ENCODE data around the gene CD55. TPM values are rescaled to one million over a fixed set of nuclear protein-coding genes. Genes with fewer than 3 reads are reported as not detected.
A peak's percentile ranks its signal among the peaks of the same experiment; 100 is the strongest.

The CD55 gene
- total and polyA plus RNA-seq, 4 donors = 160 to 293 (median 255) TPM

DNA sequence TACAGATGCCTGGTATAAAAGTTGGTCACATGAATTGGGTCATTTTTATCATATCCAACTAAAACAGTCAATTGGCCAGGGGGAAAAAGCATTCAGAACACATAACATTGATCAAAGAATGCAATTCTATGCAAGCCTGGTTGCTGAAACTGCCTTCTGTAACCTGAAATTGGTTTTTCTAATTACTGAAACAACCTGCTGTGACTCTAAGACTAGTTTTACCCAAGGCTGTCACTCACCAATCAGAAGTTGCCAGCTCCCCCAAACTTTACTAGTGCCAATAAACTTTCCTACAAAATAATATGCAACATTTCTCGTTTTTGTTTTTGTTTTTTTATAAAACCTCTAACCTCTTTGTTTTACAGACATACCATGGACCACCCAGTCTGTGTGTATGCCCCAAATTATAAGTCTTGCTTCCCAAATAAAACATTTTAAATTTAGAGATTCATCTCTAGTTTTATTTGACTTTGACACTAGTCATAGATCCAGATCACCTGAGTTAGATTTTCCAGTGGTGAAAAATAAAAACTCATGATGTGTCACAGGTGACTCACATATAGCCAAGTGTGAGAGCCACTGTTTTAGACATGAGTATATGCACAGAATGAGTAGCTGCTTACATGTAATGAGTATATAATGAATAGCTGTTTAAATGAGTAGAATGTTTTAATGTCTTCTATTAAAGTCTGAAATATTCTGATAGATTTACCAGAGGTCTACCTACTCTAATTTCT lies 68.4 kb downstream of the CD55 start:
- no peak overlapping the region for H3K9ac ChIP-seq (ENCODE audit: insufficient read depth in 1 of 2, low read length in 2 of 2)

DNA sequence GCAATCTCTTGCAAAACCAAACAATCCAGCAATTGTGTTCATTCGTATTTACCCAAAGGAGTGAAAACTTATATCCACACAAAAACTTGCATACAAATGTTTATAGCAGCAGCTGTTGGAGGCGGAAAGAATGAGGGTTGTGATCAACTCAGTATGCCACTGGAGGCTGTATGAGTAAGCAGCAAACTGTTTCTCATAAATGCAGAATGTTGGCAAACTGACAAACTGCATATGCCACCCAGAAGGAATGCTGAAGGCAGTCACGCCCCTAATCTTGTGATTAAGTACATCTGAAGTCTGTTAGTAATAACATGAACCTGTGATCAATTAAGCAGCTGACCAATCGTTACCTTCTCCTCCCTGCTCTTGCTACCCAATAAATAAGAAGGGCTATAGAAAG lies 72.1 kb downstream of the CD55 start:
- no peaks in the 10 kb centered on the region for H3K9me3 ChIP-seq (ENCODE audit: control insufficient read depth in 4 of 4, insufficient read depth in 3 of 4, low read length in 3 of 4)
- DNase-seq (no peak), ATAC-seq (ENCODE audit: insufficient read depth, low FRiP score) (no peak)
- H3K9ac ChIP-seq (ENCODE audit: insufficient read depth in 1 of 2, low read length in 2 of 2) = no peak overlapping the region
- no peak overlapping the region for H3K4me3 ChIP-seq
- TF ChIP-seq, protein P1, sequence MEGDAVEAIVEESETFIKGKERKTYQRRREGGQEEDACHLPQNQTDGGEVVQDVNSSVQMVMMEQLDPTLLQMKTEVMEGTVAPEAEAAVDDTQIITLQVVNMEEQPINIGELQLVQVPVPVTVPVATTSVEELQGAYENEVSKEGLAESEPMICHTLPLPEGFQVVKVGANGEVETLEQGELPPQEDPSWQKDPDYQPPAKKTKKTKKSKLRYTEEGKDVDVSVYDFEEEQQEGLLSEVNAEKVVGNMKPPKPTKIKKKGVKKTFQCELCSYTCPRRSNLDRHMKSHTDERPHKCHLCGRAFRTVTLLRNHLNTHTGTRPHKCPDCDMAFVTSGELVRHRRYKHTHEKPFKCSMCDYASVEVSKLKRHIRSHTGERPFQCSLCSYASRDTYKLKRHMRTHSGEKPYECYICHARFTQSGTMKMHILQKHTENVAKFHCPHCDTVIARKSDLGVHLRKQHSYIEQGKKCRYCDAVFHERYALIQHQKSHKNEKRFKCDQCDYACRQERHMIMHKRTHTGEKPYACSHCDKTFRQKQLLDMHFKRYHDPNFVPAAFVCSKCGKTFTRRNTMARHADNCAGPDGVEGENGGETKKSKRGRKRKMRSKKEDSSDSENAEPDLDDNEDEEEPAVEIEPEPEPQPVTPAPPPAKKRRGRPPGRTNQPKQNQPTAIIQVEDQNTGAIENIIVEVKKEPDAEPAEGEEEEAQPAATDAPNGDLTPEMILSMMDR (IDR thresholded peaks at IDR 0.05; ENCODE audit: control extremely low read depth, extremely low read depth) = no peak
- WGBS, 2 donors = 62 to 77% methylated on average over 4 of the region's 4 CpGs
- H3K4me1 ChIP-seq (ENCODE audit: control insufficient read depth in 5 of 5, insufficient read depth in 5 of 5, low read length in 5 of 5) = no peaks in the 10 kb centered on the region
- H3K27me3 ChIP-seq (ENCODE audit: control insufficient read depth in 3 of 3, insufficient read depth in 3 of 3, low read length in 2 of 3) = no peaks in the 10 kb centered on the region
- no peak overlapping the region for H3K27ac ChIP-seq (ENCODE audit: low read depth in 1 of 2, low read length in 1 of 2)
- no peaks in the 10 kb centered on the region for H3K36me3 ChIP-seq (ENCODE audit: control insufficient read depth in 4 of 4, insufficient read depth in 4 of 4, low read length in 4 of 4)

More for the DNA sequence above, 68.4 kb downstream of the CD55 start:
- TF ChIP-seq, protein P1 (IDR thresholded peaks at IDR 0.05; ENCODE audit: control extremely low read depth, extremely low read depth) = no peak
- Histone ChIP-seq H3K27ac (ENCODE audit: low read depth in 1 of 2, low read length in 1 of 2) (no peak overlapping the region), H3K9me3 (ENCODE audit: control insufficient read depth in 4 of 4, insufficient read depth in 3 of 4, low read length in 3 of 4) (peaks cover 0 to 2% (median 0%) of the 10 kb centered on the region in 4 donors), H3K27me3 (ENCODE audit: control insufficient read depth in 3 of 3, insufficient read depth in 3 of 3, low read length in 2 of 3) (no peaks in the 10 kb centered on the region), H3K4me3 (no peak overlapping the region), H3K36me3 (ENCODE audit: control insufficient read depth in 4 of 4, insufficient read depth in 4 of 4, low read length in 4 of 4) (no peaks in the 10 kb centered on the region), H3K4me1 (ENCODE audit: control insufficient read depth in 5 of 5, insufficient read depth in 5 of 5, low read length in 5 of 5) (no peaks in the 10 kb centered on the region)
- 61 to 84% methylated on average over 1 of the region's 1 CpG for whole genome bisulfite sequencing, 2 donors
- ATAC-seq (ENCODE audit: insufficient read depth, low FRiP score) (peak; percentile 27), DNase-seq (no peak)

DNA sequence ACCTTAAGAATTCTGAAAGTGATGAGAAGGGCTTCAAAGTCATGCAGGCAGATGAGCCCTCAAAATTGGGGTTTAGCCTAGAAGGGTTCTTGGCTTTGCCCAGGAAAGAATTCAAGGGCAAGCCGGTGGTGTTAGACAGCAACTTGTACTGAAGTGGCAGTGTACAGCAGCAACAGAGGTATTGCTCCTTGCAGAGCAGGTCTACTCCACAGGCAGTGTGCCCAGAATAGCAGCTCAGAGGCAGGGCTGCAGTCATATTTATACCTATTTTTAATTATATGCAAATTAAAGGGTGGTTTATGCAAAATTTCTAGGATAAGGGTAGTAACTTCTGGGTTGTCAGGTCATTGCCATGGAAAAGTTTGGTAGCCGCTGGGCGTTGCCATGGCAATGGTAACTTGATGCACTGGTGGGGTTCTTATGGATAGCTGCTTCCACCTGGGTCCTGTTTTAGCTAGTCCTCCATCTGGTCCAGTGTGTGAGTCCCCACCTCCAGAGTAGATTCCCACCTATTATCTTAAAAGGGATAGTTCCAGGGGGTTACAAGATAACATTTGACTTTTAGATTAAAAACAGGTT lies 74.8 kb downstream of the CD55 start:
- H3K36me3 ChIP-seq (ENCODE audit: control insufficient read depth in 4 of 4, insufficient read depth in 4 of 4, low read length in 4 of 4) = no peaks in the 10 kb centered on the region
- no peaks in the 10 kb centered on the region for H3K9me3 ChIP-seq (ENCODE audit: control insufficient read depth in 4 of 4, insufficient read depth in 3 of 4, low read length in 3 of 4)
- no peak overlapping the region for H3K4me3 ChIP-seq
- peak in 1 of 3 donors; percentile 13 for DNase-seq
- no peaks in the 10 kb centered on the region for H3K4me1 ChIP-seq (ENCODE audit: control insufficient read depth in 5 of 5, insufficient read depth in 5 of 5, low read length in 5 of 5)
- no peak overlapping the region for H3K9ac ChIP-seq (ENCODE audit: insufficient read depth in 1 of 2, low read length in 2 of 2)
- TF ChIP-seq, protein P1 (IDR thresholded peaks at IDR 0.05; ENCODE audit: control extremely low read depth, extremely low read depth) = no peak
- no peak overlapping the region for H3K27ac ChIP-seq (ENCODE audit: low read depth in 1 of 2, low read length in 1 of 2)
- no peak for ATAC-seq (ENCODE audit: insufficient read depth, low FRiP score)
- H3K27me3 ChIP-seq (ENCODE audit: control insufficient read depth in 3 of 3, insufficient read depth in 3 of 3, low read length in 2 of 3) = no peaks in the 10 kb centered on the region
- 85 to 91% methylated on average over 3 of the region's 3 CpGs for WGBS, 2 donors
